ENCODE results near the gene KIAA1328. TPM values are rescaled to one million over a fixed set of nuclear protein-coding genes. Genes with fewer than 3 reads are reported as not detected.

KIAA1328 gene
- total and polyA plus RNA-seq, 4 donors: 9.0 to 22.3 (median 13.9) TPM

- 63% methylated on average over 1 of the region's 2 CpGs for WGBS (ENCODE audit: insufficient coverage)
- peak in 2 of 6 donors; percentile 36 to 37 for DNase-seq (ENCODE audit: low read depth in 4 of 6, low spot score in 6 of 6)
- no peaks in the 10 kb centered on the region for H3K9me3 ChIP-seq (ENCODE audit: control insufficient read depth, insufficient read depth, low read length)
- no peak overlapping the region for H3K4me3 ChIP-seq (ENCODE audit: low read depth, low read length)
- peaks cover 21% of the 10 kb centered on the region for H3K4me1 ChIP-seq (ENCODE audit: control insufficient read depth, insufficient read depth, low read length)
- H3K36me3 ChIP-seq (ENCODE audit: control insufficient read depth, insufficient read depth, low read length): peaks cover 34% of the 10 kb centered on the region
- H3K27me3 ChIP-seq (ENCODE audit: control insufficient read depth, insufficient read depth, low read length): peaks cover 26% of the 10 kb centered on the region
- no peak overlapping the region for H3K27ac ChIP-seq (ENCODE audit: low read depth, low read length)
Observed at GRCh38 chr18:37272226-37272625, 443.3 kb downstream of the KIAA1328 start.

DNA sequence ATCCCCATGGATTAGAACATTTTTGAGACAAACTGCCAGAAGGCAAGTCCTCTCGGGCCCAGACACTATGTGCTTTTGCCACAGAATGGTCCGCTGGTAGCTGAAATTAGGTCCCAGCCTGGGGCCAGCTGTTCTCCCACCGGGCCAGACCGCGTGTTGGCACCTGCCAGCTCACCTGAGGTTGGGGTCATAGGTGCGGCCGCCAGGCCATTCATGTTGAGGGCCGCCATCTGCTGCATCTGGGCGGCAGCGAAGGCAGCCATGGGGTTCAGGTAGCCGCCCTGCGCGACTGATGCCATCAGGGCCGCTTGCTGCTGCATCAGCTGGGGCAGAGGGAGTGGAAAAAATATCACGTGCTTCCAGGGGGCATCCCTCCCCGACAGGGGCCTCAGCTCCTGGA, 443.9 kb downstream of the KIAA1328 start:
- H3K27me3 ChIP-seq (ENCODE audit: control insufficient read depth, insufficient read depth, low read length): peaks cover 26% of the 10 kb centered on the region
- peaks cover 22% of the 10 kb centered on the region for H3K4me1 ChIP-seq (ENCODE audit: control insufficient read depth, insufficient read depth, low read length)
- H3K4me3 ChIP-seq (ENCODE audit: low read depth, low read length): no peak overlapping the region
- H3K9me3 ChIP-seq (ENCODE audit: control insufficient read depth, insufficient read depth, low read length): no peaks in the 10 kb centered on the region
- H3K36me3 ChIP-seq (ENCODE audit: control insufficient read depth, insufficient read depth, low read length): peaks cover 32% of the 10 kb centered on the region
- H3K27ac ChIP-seq (ENCODE audit: low read depth, low read length): no peak overlapping the region
- WGBS (ENCODE audit: insufficient coverage): 90% methylated on average over 16 of the region's 16 CpGs
- DNase-seq (ENCODE audit: low read depth in 4 of 6, low spot score in 6 of 6): no peak

DNA sequence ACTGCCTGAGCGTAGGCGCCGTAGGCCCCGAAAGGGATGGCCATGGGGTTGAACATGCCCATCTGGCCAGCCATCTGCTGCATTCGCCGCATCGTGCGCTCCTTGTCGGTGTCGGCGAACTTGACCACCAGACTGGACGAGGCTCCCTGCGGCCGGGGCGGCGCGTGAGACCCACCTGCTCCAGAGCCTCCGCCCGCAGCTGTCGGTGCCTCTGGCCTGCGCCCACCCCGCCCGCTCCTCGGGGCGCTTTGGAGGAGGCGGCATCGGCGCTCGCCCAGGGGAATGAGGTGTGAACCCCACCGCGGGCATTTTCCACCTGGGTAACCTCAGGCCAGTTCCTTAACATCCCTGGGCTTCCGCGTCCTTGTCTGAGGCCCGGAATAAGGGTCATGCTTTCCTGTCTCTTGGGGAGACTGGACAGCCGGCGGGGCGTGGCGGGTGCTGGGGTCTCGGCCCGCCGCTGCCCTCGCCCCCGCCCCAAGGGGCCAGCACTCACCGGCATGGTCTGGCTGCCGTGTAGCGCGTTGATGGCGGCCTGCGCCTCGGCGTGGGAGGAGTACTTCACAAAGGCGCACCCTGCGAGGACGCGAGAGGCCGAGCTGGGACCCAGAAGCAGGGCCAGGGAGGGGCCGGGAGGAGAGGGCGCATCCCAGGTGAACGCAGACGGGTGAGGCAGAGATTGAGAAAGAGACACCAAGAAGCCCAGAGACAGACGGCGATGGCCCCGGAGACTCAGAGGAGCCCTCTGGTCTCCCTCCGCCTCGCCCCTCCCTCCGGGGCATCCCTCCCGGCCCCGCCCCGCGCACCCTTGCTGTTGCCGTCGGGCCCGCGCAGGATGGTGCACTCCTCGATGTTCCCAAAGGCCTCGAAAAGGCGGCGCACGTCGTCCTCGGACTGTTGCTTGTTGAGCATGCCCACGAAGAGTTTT, 445.6 kb downstream of the KIAA1328 start:
- no peak for DNase-seq (ENCODE audit: low read depth in 4 of 6, low spot score in 6 of 6)
- peaks cover 26% of the 10 kb centered on the region for H3K36me3 ChIP-seq (ENCODE audit: control insufficient read depth, insufficient read depth, low read length)
- 22% methylated on average over 80 of the region's 82 CpGs for WGBS (ENCODE audit: insufficient coverage)
- H3K27me3 ChIP-seq (ENCODE audit: control insufficient read depth, insufficient read depth, low read length): peaks cover 26% of the 10 kb centered on the region
- H3K4me3 ChIP-seq (ENCODE audit: low read depth, low read length): no peak overlapping the region
- H3K4me1 ChIP-seq (ENCODE audit: control insufficient read depth, insufficient read depth, low read length): peaks cover 22% of the 10 kb centered on the region
- no peak overlapping the region for H3K27ac ChIP-seq (ENCODE audit: low read depth, low read length)
- H3K9me3 ChIP-seq (ENCODE audit: control insufficient read depth, insufficient read depth, low read length): no peaks in the 10 kb centered on the region

DNA sequence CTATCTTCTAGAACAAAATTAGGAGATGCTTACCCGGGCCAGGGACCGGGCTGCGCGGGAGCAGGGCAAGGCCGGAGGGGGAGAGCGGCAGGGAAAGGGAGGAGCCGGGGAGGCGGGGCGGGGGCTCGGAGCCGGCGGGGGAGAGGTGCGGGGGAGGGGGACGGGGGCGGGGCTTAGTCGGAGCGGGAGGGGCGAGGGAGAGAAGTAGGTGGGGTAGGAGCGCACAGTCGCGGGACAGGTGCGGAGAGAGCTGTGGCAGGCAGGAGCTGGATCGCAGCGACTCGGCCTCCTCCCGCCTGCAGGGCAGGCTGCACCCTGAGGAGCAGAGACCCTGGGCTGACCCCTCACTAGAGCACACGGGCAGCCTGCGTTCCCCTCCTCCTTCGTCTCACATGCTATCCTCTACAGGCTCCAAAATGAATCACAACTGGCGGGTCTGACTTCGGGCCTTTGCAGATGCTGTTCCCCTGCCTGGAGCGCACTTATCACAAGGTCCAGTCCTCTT, 446.4 kb downstream of the KIAA1328 start:
- Histone ChIP-seq H3K36me3 (ENCODE audit: control insufficient read depth, insufficient read depth, low read length) (peaks cover 25% of the 10 kb centered on the region), H3K9me3 (ENCODE audit: control insufficient read depth, insufficient read depth, low read length) (no peaks in the 10 kb centered on the region), H3K27me3 (ENCODE audit: control insufficient read depth, insufficient read depth, low read length) (peaks cover 26% of the 10 kb centered on the region), H3K4me3 (ENCODE audit: low read depth, low read length) (no peak overlapping the region), H3K27ac (ENCODE audit: low read depth, low read length) (no peak overlapping the region), H3K4me1 (ENCODE audit: control insufficient read depth, insufficient read depth, low read length) (peaks cover 27% of the 10 kb centered on the region)
- WGBS (ENCODE audit: insufficient coverage): 30% methylated on average over 16 of the region's 32 CpGs
- no peak for DNase-seq (ENCODE audit: low read depth in 4 of 6, low spot score in 6 of 6)

DNA sequence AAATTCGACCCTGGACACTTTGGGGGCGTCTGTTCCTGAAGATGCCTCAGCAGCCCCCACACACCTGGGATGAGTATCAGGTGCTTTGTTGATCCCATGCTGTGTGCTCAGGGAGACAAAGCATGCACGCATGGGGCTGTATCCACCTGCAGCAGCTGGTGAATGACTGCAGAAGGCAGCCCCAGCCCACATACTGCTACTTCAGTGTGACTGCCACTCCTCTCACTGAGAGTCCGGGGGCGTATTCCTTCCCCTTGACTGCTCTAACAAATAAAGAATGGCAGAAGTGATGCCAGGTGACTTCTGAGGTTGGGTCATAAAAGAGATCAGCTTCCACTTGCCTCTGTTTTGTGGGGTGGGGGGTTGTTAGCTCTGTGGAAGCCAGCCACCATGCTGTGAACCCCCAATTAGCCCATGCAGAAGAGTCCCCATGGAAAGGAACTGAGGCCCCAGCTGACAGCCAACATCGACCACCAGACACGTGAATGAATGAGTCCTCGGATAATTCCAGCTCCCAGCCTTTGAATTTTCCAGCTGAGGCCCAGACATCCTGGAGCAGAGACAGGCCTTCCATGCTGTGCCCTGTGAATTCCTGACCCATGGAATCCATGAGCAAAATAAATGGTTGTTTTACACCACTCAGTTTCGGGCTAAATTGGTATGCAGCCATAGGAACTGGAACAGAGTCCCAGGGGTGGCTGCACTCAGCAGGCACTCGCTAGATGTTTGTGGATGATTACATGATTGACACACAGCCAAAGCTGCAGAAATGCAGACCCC, 447.4 kb downstream of the KIAA1328 start:
- Histone ChIP-seq H3K27ac (ENCODE audit: low read depth, low read length) (no peak overlapping the region), H3K4me3 (ENCODE audit: low read depth, low read length) (no peak overlapping the region), H3K9me3 (ENCODE audit: control insufficient read depth, insufficient read depth, low read length) (no peaks in the 10 kb centered on the region), H3K27me3 (ENCODE audit: control insufficient read depth, insufficient read depth, low read length) (peaks cover 26% of the 10 kb centered on the region), H3K36me3 (ENCODE audit: control insufficient read depth, insufficient read depth, low read length) (peaks cover 20% of the 10 kb centered on the region), H3K4me1 (ENCODE audit: control insufficient read depth, insufficient read depth, low read length) (peaks cover 30% of the 10 kb centered on the region)
- 50% methylated on average over 6 of the region's 10 CpGs for WGBS (ENCODE audit: insufficient coverage)
- peak in 1 of 6 donors; percentile 59 for DNase-seq (ENCODE audit: low read depth in 4 of 6, low spot score in 6 of 6)

GRCh38 chr18:37277804-37278203, 448.9 kb downstream of the KIAA1328 start:
- 63% methylated on average over 10 of the region's 10 CpGs for WGBS (ENCODE audit: insufficient coverage)
- Histone ChIP-seq H3K4me3 (ENCODE audit: low read depth, low read length) (no peak overlapping the region), H3K9me3 (ENCODE audit: control insufficient read depth, insufficient read depth, low read length) (no peaks in the 10 kb centered on the region), H3K27me3 (ENCODE audit: control insufficient read depth, insufficient read depth, low read length) (peaks cover 26% of the 10 kb centered on the region), H3K36me3 (ENCODE audit: control insufficient read depth, insufficient read depth, low read length) (peaks cover 19% of the 10 kb centered on the region), H3K27ac (ENCODE audit: low read depth, low read length) (no peak overlapping the region), H3K4me1 (ENCODE audit: control insufficient read depth, insufficient read depth, low read length) (peaks cover 38% of the 10 kb centered on the region)
- peak in 1 of 6 donors; percentile 28 for DNase-seq (ENCODE audit: low read depth in 4 of 6, low spot score in 6 of 6)

Other genes starting within 250 kb of the KIAA1328 start
- gene TPGS2, start 125 bp upstream of the KIAA1328 start, total RNA-seq: 100 to 1,000 TPM; 104 to 121 TPM
- 100 to 1,000 TPM; 193 to 212 TPM for gene TPGS2, start 125 bp upstream of the KIAA1328 start, polyA plus RNA-seq (ENCODE audit: insufficient read length in 2 of 2)

Measured in spinal cord (tissue), 10 donors.